ENCODE measurements around the gene SATB2. TPM values are rescaled to one million over a fixed set of nuclear protein-coding genes. Genes with fewer than 3 reads are reported as not detected.

SATB2 gene
- total and polyA plus RNA-seq, 2 donors: 1.7 to 3.5 TPM

DNA sequence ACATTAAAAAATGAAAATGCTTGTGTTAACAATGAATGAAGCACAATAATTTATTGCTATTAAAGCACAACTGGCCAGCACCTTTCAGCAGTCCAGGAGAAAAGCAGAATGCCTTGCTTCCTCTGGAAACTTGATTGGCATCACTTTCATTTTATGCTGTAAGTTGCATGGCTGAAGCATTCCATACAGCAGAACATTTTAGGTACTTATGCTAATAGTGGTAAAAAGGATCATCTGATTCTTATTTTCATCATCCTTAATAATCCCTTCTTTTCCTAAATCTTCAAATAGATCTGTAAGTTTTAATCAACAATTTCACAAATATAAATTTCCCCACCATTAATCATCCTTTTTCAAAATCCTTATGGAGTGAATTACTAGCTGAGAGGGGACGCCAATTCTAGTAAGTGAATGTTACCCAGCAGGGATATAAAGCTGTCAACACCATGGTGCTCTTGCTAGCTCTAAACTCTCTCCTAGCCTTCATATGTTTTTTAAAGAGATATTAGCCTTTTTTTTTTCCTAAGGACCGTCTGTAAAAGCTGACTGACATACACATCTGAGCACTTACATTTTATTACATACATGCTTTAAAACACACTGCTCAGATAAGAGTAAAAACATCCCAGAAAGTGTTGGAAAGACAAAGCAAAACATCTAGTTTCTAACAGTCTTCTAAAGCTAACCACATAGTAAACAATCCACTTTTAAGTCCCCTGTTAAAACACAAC, 5.3 kb downstream of the SATB2 start:
- H3K27ac ChIP-seq (ENCODE audit: low read depth): no peak overlapping the region
- H3K4me3 ChIP-seq (ENCODE audit: low read depth, low read length): no peak overlapping the region
- H3K4me1 ChIP-seq (ENCODE audit: insufficient read depth): no peaks in the 10 kb centered on the region
- no peak for DNase-seq (ENCODE audit: extremely low spot score)
- WGBS: 71% methylated on average over 2 of the region's 2 CpGs
- no peaks in the 10 kb centered on the region for H3K36me3 ChIP-seq (ENCODE audit: insufficient read depth)

- no peak overlapping the region for H3K4me3 ChIP-seq (ENCODE audit: low read depth, low read length)
- H3K4me1 ChIP-seq (ENCODE audit: insufficient read depth): no peaks in the 10 kb centered on the region
- H3K27ac ChIP-seq (ENCODE audit: low read depth): no peak overlapping the region
- no peak for DNase-seq (ENCODE audit: extremely low spot score)
- WGBS: 91% methylated on average over 3 of the region's 3 CpGs
- H3K36me3 ChIP-seq (ENCODE audit: insufficient read depth): no peaks in the 10 kb centered on the region
Measured at GRCh38 chr2:199449956-199450355, 7.8 kb downstream of the SATB2 start.

GRCh38 chr2:199449455-199449854, 8.3 kb downstream of the SATB2 start:
- H3K4me1 ChIP-seq (ENCODE audit: insufficient read depth): no peaks in the 10 kb centered on the region
- no peak for DNase-seq (ENCODE audit: extremely low spot score)
- WGBS: 86% methylated on average over 1 of the region's 1 CpG
- no peak overlapping the region for H3K27ac ChIP-seq (ENCODE audit: low read depth)
- H3K36me3 ChIP-seq (ENCODE audit: insufficient read depth): no peaks in the 10 kb centered on the region
- no peak overlapping the region for H3K4me3 ChIP-seq (ENCODE audit: low read depth, low read length)

- no peaks in the 10 kb centered on the region for H3K4me1 ChIP-seq (ENCODE audit: insufficient read depth)
- H3K27ac ChIP-seq (ENCODE audit: low read depth): no peak overlapping the region
- 75% methylated on average over 10 of the region's 10 CpGs for WGBS
- H3K4me3 ChIP-seq (ENCODE audit: low read depth, low read length): no peak overlapping the region
- DNase-seq (ENCODE audit: extremely low spot score): no peak
- no peaks in the 10 kb centered on the region for H3K36me3 ChIP-seq (ENCODE audit: insufficient read depth)
Measured at GRCh38 chr2:199446996-199447576, 10.7 kb downstream of the SATB2 start.

DNA sequence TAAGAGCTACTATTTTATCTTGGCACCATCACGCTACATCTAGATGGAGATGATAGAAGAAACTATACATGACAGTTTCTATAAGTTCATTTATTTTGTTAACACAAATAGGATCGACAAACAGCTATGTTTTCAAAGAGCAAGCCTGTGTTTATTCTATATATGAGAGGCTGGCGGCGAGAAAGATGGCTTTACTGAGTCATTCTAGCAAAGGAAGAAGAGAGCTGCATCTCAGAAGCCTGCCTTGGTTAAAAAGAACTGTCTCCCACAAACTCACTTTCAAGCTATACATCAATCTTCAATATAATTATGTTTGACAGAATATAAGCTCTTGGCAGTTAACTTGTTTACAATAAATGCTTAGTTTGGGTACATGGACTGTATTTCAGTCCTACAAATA, 13.0 kb downstream of the SATB2 start:
- DNase-seq (ENCODE audit: extremely low spot score): no peak
- Histone ChIP-seq H3K36me3 (ENCODE audit: insufficient read depth) (no peaks in the 10 kb centered on the region), H3K4me1 (ENCODE audit: insufficient read depth) (no peaks in the 10 kb centered on the region), H3K4me3 (ENCODE audit: low read depth, low read length) (no peak overlapping the region), H3K27ac (ENCODE audit: low read depth) (no peak overlapping the region)
- WGBS: 71% methylated on average over 4 of the region's 4 CpGs

GRCh38 chr2:199443589-199444130, 14.1 kb downstream of the SATB2 start:
- no peak overlapping the region for H3K27ac ChIP-seq (ENCODE audit: low read depth)
- DNase-seq (ENCODE audit: extremely low spot score): no peak
- H3K4me1 ChIP-seq (ENCODE audit: insufficient read depth): no peaks in the 10 kb centered on the region
- WGBS: 52% methylated on average over 3 of the region's 3 CpGs
- no peak overlapping the region for H3K4me3 ChIP-seq (ENCODE audit: low read depth, low read length)
- no peaks in the 10 kb centered on the region for H3K36me3 ChIP-seq (ENCODE audit: insufficient read depth)

DNA sequence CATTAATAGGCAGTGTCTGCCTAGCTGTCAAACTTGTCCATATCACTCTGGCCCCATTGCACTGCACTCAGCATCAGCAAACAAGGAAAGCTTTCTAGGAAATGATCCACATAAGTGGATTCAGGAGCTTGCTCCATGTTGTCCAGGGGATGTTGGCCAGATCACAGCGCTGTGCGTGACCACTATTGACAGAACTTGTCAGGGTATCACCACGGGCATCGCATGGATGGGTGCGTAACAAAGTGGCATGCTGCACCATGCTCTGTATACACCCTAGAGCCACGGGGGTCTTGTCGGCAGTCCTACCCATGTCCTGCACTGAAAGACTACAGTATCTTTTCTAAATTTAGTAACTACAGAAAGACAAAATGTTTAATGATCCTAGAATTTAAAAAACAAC, 15.6 kb downstream of the SATB2 start:
- H3K4me3 ChIP-seq (ENCODE audit: low read depth, low read length): no peak overlapping the region
- no peaks in the 10 kb centered on the region for H3K36me3 ChIP-seq (ENCODE audit: insufficient read depth)
- H3K27ac ChIP-seq (ENCODE audit: low read depth): no peak overlapping the region
- 95% methylated on average over 7 of the region's 7 CpGs for WGBS
- no peaks in the 10 kb centered on the region for H3K4me1 ChIP-seq (ENCODE audit: insufficient read depth)
- DNase-seq (ENCODE audit: extremely low spot score): no peak

DNA sequence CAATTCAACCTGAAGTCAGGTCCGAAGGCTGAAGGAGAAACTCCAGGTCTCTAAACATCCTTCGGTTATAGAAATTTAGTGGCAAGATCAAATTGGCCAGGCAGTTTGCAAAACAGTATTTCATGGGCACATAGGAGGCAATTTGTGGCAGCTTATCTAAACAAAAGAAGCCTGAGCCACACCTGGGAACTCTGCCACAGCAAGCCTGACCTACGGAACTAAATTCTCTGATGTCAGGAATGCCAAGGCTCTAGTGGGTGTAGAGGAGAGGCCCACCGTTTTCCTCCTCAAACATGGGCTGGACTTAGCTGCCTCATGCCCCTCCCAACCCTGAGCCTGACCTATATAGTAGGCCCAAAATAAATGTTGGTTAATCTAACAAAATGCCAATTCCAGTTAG, 16.0 kb downstream of the SATB2 start:
- WGBS: 87% methylated on average over 4 of the region's 4 CpGs
- no peak for DNase-seq (ENCODE audit: extremely low spot score)
- Histone ChIP-seq H3K27ac (ENCODE audit: low read depth) (no peak overlapping the region), H3K4me1 (ENCODE audit: insufficient read depth) (no peaks in the 10 kb centered on the region), H3K36me3 (ENCODE audit: insufficient read depth) (no peaks in the 10 kb centered on the region), H3K4me3 (ENCODE audit: low read depth, low read length) (no peak overlapping the region)

DNA sequence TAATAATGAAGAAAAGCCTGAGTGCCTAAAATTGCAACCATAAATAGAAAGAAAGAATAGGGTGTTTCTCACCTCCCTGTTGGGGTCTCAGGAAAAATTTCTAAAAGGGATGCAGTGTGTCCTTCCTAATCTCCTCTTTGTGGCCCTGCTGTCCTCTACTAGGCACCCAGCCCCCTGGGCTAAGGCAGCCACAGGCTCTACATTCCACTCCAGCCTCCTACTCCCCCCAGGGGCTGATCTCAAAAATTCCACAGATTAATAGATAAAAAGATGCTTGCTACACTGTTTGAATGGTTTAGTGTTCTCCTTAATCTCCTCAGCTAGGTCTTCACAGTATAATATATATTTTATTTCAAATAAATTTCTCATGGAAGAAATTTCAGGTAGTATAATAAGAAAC, 17.6 kb downstream of the SATB2 start:
- no peak overlapping the region for H3K27ac ChIP-seq (ENCODE audit: low read depth)
- H3K36me3 ChIP-seq (ENCODE audit: insufficient read depth): no peaks in the 10 kb centered on the region
- H3K4me3 ChIP-seq (ENCODE audit: low read depth, low read length): no peak overlapping the region
- H3K4me1 ChIP-seq (ENCODE audit: insufficient read depth): no peaks in the 10 kb centered on the region
- DNase-seq (ENCODE audit: extremely low spot score): no peak

- no peak overlapping the region for H3K27ac ChIP-seq (ENCODE audit: low read depth)
- no peak for DNase-seq (ENCODE audit: extremely low spot score)
- WGBS: 95% methylated on average over 5 of the region's 5 CpGs
- no peaks in the 10 kb centered on the region for H3K4me1 ChIP-seq (ENCODE audit: insufficient read depth)
- no peaks in the 10 kb centered on the region for H3K36me3 ChIP-seq (ENCODE audit: insufficient read depth)
- no peak overlapping the region for H3K4me3 ChIP-seq (ENCODE audit: low read depth, low read length)
Measured at GRCh38 chr2:199439542-199439941, 18.2 kb downstream of the SATB2 start.

DNA sequence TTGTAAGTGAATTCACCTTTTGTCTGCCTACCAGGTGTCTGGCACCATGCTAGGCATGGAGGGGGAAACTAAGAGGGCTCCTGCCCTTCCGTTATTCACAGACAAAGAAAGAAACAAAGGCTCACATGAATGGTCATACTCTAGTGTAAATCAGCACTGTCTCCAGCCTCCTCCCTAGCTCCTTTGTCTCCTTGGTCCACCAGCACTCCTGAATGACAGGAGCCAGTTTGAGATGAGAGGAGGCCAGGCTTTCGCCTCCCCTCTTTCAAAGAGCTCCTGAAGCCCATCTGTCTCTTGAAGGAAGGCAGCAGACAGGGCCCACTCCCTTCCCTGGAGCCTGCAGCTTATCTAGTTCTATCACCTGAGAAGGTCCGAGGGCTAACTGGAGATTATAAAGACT, 18.7 kb downstream of the SATB2 start:
- Histone ChIP-seq H3K27ac (ENCODE audit: low read depth) (no peak overlapping the region), H3K36me3 (ENCODE audit: insufficient read depth) (no peaks in the 10 kb centered on the region), H3K4me3 (ENCODE audit: low read depth, low read length) (no peak overlapping the region), H3K4me1 (ENCODE audit: insufficient read depth) (no peaks in the 10 kb centered on the region)
- DNase-seq (ENCODE audit: extremely low spot score): no peak
- WGBS: 90% methylated on average over 3 of the region's 3 CpGs

GRCh38 chr2:199434555-199434954, 23.2 kb downstream of the SATB2 start:
- no peak for DNase-seq (ENCODE audit: extremely low spot score)
- Histone ChIP-seq H3K4me3 (ENCODE audit: low read depth, low read length) (no peak overlapping the region), H3K27ac (ENCODE audit: low read depth) (no peak overlapping the region), H3K36me3 (ENCODE audit: insufficient read depth) (no peaks in the 10 kb centered on the region), H3K4me1 (ENCODE audit: insufficient read depth) (no peaks in the 10 kb centered on the region)
- WGBS: 90% methylated on average over 1 of the region's 1 CpG

DNA sequence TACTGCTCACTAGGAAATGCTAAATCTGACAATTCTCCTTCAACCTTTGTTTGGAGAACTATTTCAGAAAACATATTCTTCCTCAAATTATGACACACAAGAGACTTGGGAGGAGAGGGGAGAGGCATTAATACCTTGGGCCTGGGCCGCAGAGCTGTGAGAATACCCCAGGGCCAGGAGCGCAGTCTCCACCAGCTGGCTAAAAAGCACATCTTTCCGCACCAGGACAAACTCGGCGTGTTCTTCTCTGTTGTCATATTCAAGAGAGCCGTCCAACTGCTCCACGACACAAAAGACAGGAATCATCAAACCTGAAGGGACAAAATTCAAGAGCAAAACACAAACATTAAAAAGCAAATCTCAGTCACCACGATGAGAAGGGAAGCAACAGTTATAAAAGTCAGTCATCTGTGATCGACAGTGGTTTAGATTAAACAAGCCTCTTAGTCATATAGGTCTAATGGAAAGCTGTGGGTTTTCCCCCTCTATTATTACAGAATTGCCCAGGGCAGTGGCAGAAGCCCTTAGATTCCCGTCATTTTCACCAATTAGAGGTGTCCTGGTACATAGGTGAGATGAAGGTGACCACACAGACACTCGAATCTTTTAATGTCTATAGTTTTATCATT, 24.4 kb downstream of the SATB2 start:
- no peaks in the 10 kb centered on the region for H3K4me1 ChIP-seq (ENCODE audit: insufficient read depth)
- no peak overlapping the region for H3K27ac ChIP-seq (ENCODE audit: low read depth)
- no peaks in the 10 kb centered on the region for H3K36me3 ChIP-seq (ENCODE audit: insufficient read depth)
- H3K4me3 ChIP-seq (ENCODE audit: low read depth, low read length): no peak overlapping the region
- DNase-seq (ENCODE audit: extremely low spot score): no peak
- 77% methylated on average over 11 of the region's 11 CpGs for WGBS

GRCh38 chr2:199431746-199432213, 26.0 kb downstream of the SATB2 start:
- 65% methylated on average over 11 of the region's 11 CpGs for WGBS
- Histone ChIP-seq H3K4me1 (ENCODE audit: insufficient read depth) (no peaks in the 10 kb centered on the region), H3K36me3 (ENCODE audit: insufficient read depth) (no peaks in the 10 kb centered on the region), H3K4me3 (ENCODE audit: low read depth, low read length) (no peak overlapping the region), H3K27ac (ENCODE audit: low read depth) (no peak overlapping the region)
- DNase-seq (ENCODE audit: extremely low spot score): no peak

All from urinary bladder (tissue), 4 donors.